HEK293T (cell line): ENCODE measurements around the gene EEF2.

ENCODE experiments used
- BHLHE40 ChIP-seq: fragments of 450-650 bp; IDR thresholded peaks from 2 replicates; pipeline ENCODE4 v1.6.1; 2016; ENCODE audit warnings: mild to moderate bottlenecking, moderate library complexity, borderline replicate concordance
- CTBP1 ChIP-seq: fragments of 450-650 bp; IDR thresholded peaks from 2 replicates; pipeline ENCODE4 v1.6.1; 2016; ENCODE audit warnings: borderline replicate concordance
- SP1 ChIP-seq: fragments of 450-650 bp; IDR thresholded peaks from 2 replicates; pipeline ENCODE4 v1.6.1; 2017
- TARDBP ChIP-seq: fragments of 450-650 bp; IDR thresholded peaks from 2 replicates; pipeline ENCODE4 v1.6.1; 2016
- ZNF384 ChIP-seq: fragments of 450-650 bp; IDR thresholded peaks from 2 replicates; pipeline ENCODE4 v1.6.1; 2016

- TF ChIP-seq ZNF384 (no peak), SP1 (no peak), CTBP1 (no peak), TARDBP (no peak), BHLHE40 (no peak)
Observed at GRCh38 chr19:4030981-4031380, 45.7 kb upstream of the EEF2 start.
